SH-SY5Y (cell line): Measurements from ENCODE around the gene SNAP25.

Experiments
- GATA2 ChIP-seq: IDR thresholded peaks from 2 replicates; pipeline ENCODE4 v1.6.1; 2011; ENCODE audit warnings: mild to moderate bottlenecking, low read depth, low read length
- GATA3 ChIP-seq: IDR thresholded peaks from 2 replicates; pipeline ENCODE4 v1.6.1; 2011; ENCODE audit warnings: low read depth, mild to moderate bottlenecking, low read length, moderate library complexity

DNA sequence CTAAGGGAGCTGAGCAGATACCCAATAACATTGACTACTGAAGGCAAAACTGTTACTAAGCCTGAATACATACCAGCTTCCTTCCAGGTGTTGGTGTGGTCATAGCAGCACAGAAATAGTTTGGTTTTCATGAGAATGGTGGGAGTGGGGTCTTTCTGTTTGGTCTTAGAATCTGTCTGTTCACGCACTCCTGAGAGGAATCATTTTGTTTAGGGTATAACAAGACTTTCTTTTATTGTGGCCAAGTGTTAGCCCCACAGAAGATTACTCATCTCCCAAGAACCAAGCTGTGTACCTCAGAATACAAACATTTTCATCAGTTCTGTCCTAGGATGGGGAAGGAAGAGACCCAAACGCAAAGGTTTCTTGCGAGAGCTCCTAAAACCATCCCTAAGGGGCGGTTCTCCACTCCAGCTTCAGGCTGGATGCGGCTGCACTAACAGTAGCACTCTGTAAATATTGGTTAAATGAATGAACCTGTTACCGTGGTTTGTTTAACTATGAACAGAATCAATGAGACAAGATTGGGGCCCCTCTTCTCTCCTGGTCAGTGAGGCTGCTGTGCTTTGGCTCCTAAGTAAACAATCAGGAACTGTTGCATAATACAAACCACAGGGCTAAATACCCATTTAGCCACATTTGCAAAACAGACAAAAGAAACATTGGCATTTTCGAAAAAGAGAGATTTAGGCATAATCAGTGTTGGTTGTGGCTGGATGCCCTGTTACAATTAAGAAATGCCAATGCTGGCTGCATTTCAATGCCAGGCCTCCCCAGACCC is 44.9 kb downstream of the SNAP25 start:
- TF ChIP-seq GATA2 (no peak), GATA3 (no peak)
